ENCODE results near the gene ERP27.

ERP27 gene

DNA sequence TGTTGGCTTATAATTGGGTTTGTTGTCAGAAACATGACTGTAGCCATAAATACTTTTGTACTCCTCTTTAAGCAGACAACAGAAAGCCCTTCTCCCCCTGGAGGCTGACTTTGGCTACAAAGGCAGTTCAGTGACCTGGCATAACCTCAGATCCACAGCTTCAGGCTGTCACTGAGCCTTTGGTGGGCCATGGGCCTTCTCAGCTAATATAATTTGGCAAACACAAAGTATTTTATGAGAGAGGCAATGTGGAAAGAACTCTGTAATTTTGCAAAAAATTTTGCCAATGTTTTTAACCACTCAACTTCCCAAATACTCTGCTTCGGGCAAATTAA lies 37.1 kb downstream of the ERP27 start:
- FAIRE-seq (no peak), DNase-seq (ENCODE audit: insufficient read length, low spot score) (no peak)
- TF ChIP-seq POLR2A (IDR thresholded peaks at IDR 0.05; ENCODE audit: low read depth, low read length) (no peak), POLR2AphosphoS5 (IDR thresholded peaks at IDR 0.05; ENCODE audit: low read depth, low read length) (no peak)

DNA sequence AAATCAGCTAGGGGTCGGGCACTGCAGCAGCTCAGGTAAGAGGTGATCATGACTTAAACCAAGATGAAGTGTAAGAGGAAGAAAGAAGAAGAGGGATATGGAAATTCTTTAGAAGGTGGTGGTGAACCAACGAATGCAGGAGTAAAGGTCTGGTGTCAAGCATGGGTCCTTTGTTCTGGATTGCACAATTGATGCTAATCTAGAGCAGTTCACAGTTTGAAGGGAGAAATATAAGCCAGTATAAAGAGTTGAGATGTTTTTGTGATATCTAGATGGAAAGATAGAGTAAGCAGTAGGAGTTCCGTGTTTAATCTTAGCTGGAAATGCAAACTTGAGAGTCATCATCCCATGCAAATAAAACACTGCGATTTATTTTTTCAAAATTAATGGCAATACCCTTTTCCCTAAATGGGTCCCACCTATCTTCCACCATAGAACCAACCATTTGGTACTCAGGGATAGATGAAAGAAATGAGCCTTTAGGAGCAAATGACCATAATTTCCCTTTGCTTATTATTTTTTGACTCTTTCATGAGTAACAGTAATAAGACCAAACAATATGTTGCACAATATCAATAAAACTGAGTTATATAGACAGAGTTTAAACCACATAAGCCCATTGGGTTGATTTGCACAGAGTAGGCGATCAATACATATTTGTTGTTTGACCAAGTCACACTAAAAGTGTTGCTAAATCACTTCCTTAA lies 37.7 kb downstream of the ERP27 start:
- DNase-seq (ENCODE audit: insufficient read length, low spot score) (no peak), FAIRE-seq (no peak)
- TF ChIP-seq TAF1 (IDR thresholded peaks at IDR 0.05; ENCODE audit: low read depth, low read length) (no peak), SPI1 (IDR thresholded peaks at IDR 0.05; ENCODE audit: low read depth, low read length) (no peak), POLR2AphosphoS5 (IDR thresholded peaks at IDR 0.05; ENCODE audit: low read depth, low read length) (no peak), POU2F2 (IDR thresholded peaks at IDR 0.05; ENCODE audit: low read depth, low read length) (no peak), POLR2A (IDR thresholded peaks at IDR 0.05; ENCODE audit: low read depth, low read length) (no peak), PAX5 (IDR thresholded peaks at IDR 0.05; ENCODE audit: insufficient read depth, low read length, severe bottlenecking) (no peak)

DNA sequence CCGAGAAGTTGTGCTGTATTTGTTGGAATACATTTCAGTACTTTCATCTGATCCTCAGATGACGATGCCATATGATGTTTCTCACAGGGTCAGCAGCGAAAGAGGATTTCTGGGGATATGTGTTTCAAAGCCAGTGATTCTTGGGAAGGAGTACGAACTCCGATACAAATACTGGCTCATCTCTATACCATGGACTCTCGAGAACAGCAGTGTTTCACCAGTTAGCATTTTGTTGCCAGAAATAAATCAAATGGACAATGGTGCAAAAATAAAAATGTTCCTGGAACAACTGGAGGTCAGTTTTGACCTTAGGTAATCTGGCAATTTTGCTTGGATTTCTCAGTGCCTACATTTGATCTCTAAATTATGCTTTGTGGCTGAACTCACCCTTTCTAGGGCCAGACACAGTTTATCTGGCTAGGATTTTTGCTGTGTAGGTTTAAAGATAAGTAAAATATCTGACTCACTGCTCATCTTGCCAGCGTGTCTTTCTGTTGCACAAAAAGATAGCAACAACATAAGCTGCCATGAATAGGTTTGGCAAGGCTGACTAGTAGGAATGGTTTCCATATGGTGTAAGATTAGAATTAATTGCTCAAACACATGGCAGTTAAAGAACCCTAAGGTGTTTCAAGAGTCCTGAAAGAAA lies 41.7 kb downstream of the ERP27 start:
- FAIRE-seq, result no peak
- no peak for DNase-seq (ENCODE audit: insufficient read length, low spot score)
- no peak for TF ChIP-seq POLR2A (IDR thresholded peaks at IDR 0.05; ENCODE audit: low read depth, low read length)
- no peak for TF ChIP-seq TAF1 (IDR thresholded peaks at IDR 0.05; ENCODE audit: low read depth, low read length)
- TF ChIP-seq PAX5 (IDR thresholded peaks at IDR 0.05; ENCODE audit: insufficient read depth, low read length, severe bottlenecking), result no peak
- TF ChIP-seq SPI1 (IDR thresholded peaks at IDR 0.05; ENCODE audit: low read depth, low read length), result no peak
- no peak for TF ChIP-seq POLR2AphosphoS5 (IDR thresholded peaks at IDR 0.05; ENCODE audit: low read depth, low read length)
- no peak for TF ChIP-seq POU2F2 (IDR thresholded peaks at IDR 0.05; ENCODE audit: low read depth, low read length)

DNA sequence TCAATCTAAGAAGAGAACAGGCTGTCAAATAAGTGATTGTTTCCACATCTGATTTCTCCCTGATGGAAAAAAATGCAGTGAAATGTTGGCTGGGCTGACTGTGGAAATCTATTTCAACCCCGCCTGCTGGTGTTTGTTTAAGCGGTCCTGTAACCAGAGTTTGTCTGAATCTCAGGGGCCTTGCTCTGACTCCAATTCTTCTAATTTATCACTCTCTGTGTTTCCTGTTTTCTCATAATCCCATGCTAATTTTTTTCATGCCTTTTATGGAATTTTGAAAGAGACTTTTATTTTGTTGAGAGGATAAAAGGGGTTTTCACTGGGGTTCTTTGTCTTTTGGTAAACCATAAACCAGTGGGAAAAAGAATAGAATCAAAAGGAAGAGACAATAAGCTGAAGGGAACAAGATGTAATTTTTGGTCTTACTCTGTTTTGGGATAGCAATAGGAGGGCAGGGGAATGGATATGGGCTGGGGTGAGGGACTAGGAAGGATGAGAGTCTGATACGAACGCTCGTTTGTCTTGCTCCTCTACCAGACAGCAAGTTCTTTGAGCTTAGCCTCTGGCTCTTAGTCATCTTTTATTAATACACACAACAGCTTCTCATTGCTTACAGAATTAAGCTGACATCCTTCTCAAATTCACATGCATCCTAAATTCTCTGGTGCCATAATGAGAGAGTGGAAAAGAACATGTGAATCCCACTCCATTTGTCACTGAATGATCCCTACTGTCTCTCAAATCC lies 44.7 kb downstream of the ERP27 start:
- DNase-seq (ENCODE audit: insufficient read length, low spot score), result no peak
- no peak for FAIRE-seq
- TF ChIP-seq PAX5 (IDR thresholded peaks at IDR 0.05; ENCODE audit: insufficient read depth, low read length, severe bottlenecking) (no peak), POU2F2 (IDR thresholded peaks at IDR 0.05; ENCODE audit: low read depth, low read length) (no peak), POLR2A (IDR thresholded peaks at IDR 0.05; ENCODE audit: low read depth, low read length) (no peak), POLR2AphosphoS5 (IDR thresholded peaks at IDR 0.05; ENCODE audit: low read depth, low read length) (no peak), TAF1 (IDR thresholded peaks at IDR 0.05; ENCODE audit: low read depth, low read length) (no peak), SPI1 (IDR thresholded peaks at IDR 0.05; ENCODE audit: low read depth, low read length) (no peak)

DNA sequence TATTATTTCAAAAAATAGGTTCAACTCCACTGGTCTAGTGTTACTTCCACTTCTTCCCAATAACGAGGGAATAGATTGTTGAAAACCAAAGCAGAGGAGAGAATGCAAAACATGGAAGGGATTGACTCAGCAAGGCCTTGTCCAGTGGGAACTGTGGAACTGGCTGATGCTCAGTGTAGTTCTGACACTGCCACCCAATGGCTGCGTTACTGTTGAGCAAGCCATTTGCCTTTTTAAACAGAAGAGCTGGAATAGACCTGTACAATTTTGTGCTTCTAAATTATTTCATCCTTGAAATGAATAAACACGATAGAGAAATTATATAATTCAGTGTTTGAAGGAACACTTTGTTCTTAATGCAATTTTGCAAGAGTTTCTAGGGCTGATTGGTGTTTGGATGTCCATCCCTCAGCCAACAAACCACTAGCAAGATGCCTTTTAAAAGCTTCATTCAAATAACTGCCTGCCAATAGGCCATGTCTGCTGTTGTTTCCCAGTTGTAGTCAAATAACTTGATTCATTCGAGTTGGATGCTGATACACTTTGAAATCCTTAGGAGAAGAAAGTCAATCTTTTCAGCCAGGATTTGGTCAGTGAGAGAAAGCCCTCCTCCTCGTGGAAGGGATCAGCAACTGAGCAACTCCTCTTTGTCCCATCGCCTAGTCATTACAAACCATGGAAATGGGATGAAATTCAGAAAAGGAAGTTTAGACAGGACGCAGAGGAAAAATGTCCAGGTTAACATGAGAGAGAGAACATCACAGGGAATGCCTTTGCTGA lies 45.4 kb downstream of the ERP27 start:
- FAIRE-seq, result peak; percentile 60
- no peak for DNase-seq (ENCODE audit: insufficient read length, low spot score)
- TF ChIP-seq TAF1 (IDR thresholded peaks at IDR 0.05; ENCODE audit: low read depth, low read length) (no peak), SPI1 (IDR thresholded peaks at IDR 0.05; ENCODE audit: low read depth, low read length) (no peak), PAX5 (IDR thresholded peaks at IDR 0.05; ENCODE audit: insufficient read depth, low read length, severe bottlenecking) (no peak), POU2F2 (IDR thresholded peaks at IDR 0.05; ENCODE audit: low read depth, low read length) (no peak), POLR2AphosphoS5 (IDR thresholded peaks at IDR 0.05; ENCODE audit: low read depth, low read length) (no peak), POLR2A (IDR thresholded peaks at IDR 0.05; ENCODE audit: low read depth, low read length) (no peak)

DNA sequence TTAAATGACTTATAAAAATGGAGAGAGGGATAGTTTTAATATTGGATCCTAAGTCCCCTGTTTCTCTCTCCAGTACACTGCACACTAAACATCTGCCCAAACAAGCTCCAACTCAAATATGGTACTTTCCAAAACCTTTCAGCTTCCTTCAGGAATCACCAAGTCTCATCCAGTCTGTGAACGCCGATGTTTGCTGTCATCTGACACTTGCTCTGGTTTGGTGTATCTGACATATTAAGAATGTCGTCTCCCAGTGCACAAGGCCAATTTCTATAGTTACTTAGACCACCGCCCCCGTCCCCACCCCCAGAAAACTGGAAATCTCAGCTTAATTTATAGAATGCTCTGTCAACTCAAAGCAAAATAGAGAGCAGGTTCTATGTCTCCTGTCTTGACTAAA lies 47.6 kb downstream of the ERP27 start:
- FAIRE-seq, result no peak
- TF ChIP-seq TAF1 (IDR thresholded peaks at IDR 0.05; ENCODE audit: low read depth, low read length) (no peak), POLR2AphosphoS5 (IDR thresholded peaks at IDR 0.05; ENCODE audit: low read depth, low read length) (no peak), POU2F2 (IDR thresholded peaks at IDR 0.05; ENCODE audit: low read depth, low read length) (no peak), SPI1 (IDR thresholded peaks at IDR 0.05; ENCODE audit: low read depth, low read length) (no peak), PAX5 (IDR thresholded peaks at IDR 0.05; ENCODE audit: insufficient read depth, low read length, severe bottlenecking) (no peak), POLR2A (IDR thresholded peaks at IDR 0.05; ENCODE audit: low read depth, low read length) (no peak)
- no peak for DNase-seq (ENCODE audit: insufficient read length, low spot score)

DNA sequence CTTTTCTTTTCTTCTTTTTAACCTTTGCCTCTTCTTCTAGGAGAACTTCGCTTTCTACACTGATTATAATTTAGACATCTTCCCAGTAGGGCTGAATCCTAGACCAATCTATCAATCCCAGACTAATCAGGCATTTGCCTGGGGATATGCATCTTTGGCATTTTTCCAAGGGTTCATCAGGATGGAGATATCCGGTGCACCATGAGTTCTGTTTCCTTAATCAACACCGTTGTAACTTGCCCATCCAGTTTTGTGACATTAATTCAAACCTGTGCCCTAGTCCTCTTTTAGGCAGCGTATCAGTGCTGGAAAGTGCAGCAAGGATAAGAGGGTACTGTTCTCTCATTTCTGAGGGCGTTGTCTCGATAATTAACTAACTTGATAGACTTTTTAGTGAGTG lies 52.1 kb downstream of the ERP27 start:
- TF ChIP-seq TAF1 (IDR thresholded peaks at IDR 0.05; ENCODE audit: low read depth, low read length), result no peak
- no peak for TF ChIP-seq PAX5 (IDR thresholded peaks at IDR 0.05; ENCODE audit: insufficient read depth, low read length, severe bottlenecking)
- no peak for TF ChIP-seq SPI1 (IDR thresholded peaks at IDR 0.05; ENCODE audit: low read depth, low read length)
- no peak for TF ChIP-seq POU2F2 (IDR thresholded peaks at IDR 0.05; ENCODE audit: low read depth, low read length)
- TF ChIP-seq POLR2A (IDR thresholded peaks at IDR 0.05; ENCODE audit: low read depth, low read length), result no peak
- no peak for TF ChIP-seq POLR2AphosphoS5 (IDR thresholded peaks at IDR 0.05; ENCODE audit: low read depth, low read length)
- DNase-seq (ENCODE audit: insufficient read length, low spot score), result no peak
- FAIRE-seq, result peak; percentile 62

DNA sequence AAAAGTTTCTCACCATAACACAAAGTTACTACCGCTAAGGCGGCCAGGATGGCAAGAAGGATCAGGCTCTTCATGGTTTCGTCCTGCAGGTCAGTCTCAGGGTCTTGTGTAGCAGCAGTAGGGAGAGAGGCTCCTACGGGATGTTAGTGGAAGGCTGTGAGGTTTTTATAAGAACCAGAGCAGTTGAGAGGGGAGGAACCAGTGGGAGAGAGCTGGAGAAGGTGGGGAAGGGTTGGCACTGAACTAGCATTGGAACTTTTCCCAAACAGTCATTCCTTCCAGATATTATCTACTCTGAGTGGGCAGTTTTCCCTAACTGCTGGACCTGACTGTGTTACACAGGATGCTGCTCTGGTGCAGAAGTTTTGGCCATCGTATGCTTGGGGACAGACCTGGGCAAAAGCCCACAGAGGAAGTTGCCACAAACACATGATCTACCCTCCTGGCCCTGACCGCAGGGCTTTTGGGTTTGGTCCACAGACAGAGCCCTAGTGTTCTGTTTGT lies 52.6 kb downstream of the ERP27 start, which contains the start of gene MGP:
TSS of gene MGP (minus strand) at position 137 of the 504 bp plus-strand sequence. CDS start at position 74, 63 bp downstream.
- FAIRE-seq, result peak; percentile 23
- TF ChIP-seq POU2F2 (IDR thresholded peaks at IDR 0.05; ENCODE audit: low read depth, low read length), result no peak
- no peak for TF ChIP-seq TAF1 (IDR thresholded peaks at IDR 0.05; ENCODE audit: low read depth, low read length)
- no peak for TF ChIP-seq POLR2AphosphoS5 (IDR thresholded peaks at IDR 0.05; ENCODE audit: low read depth, low read length)
- TF ChIP-seq PAX5 (IDR thresholded peaks at IDR 0.05; ENCODE audit: insufficient read depth, low read length, severe bottlenecking), result no peak
- no peak for TF ChIP-seq SPI1 (IDR thresholded peaks at IDR 0.05; ENCODE audit: low read depth, low read length)
- no peak for TF ChIP-seq POLR2A (IDR thresholded peaks at IDR 0.05; ENCODE audit: low read depth, low read length)
- no peak for DNase-seq (ENCODE audit: insufficient read length, low spot score)

All from GM12891 (cell line).